ENCODE results near the gene EGFL6. TPM values are rescaled to one million over a fixed set of nuclear protein-coding genes. Genes with fewer than 3 reads are reported as not detected.

Gene EGFL6
- total and polyA plus RNA-seq, 10 of the 15 experiments (the other 5 are each of a cell fraction or from before 2014, with no cell fraction given) = 0.03 TPM; not detected in 9

DNA sequence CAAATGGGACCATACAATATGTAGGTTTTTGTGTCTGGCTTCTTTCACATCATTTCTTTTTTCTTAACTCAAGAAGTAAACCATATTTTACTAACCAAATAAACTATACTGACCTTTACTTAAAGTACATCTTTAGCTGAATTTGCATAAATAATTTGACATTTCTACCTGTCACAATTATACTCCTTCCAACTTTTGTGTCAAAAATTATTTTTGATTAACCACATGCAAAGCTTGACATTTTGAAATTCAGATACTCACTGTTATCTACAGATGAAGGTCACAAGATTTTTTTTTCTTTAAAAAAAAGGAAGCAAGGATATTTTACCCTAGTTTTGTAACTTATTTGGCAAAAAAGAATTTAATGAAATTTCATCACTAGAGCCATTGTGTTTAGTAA is 107.5 kb downstream of the EGFL6 start:
- POLR2A ChIA-PET = interaction anchor here (0.5 to 2.3 kb wide), 5 partner anchors 11 to 51 kb away, joined by 4 to 13 read pairs (median 4); no protein-coding TSS in a partner anchor
- BruUV-seq (replicated peaks) = no TSS peak
- no peak for FAIRE-seq

More for the DNA sequence above, 107.5 kb downstream of the EGFL6 start:
- no peaks in the 10 kb centered on the region for H3K27me3 ChIP-seq (replicated peaks in 1 of 2; ENCODE audit: control insufficient read depth in 2 of 2, insufficient read depth in 2 of 2, low read length in 1 of 2)
- ChIA-PET SMC1A (ENCODE audit: uncharacterized antibody, unreplicated experiment) (interaction anchor here (0.6 to 1.0 kb wide), 7 partner anchors 16 to 718 kb away, joined by 3 to 4 read pairs (median 3); no protein-coding TSS in a partner anchor), CTCF (interaction anchor here (0.9 to 2.0 kb wide), 3 partner anchors 11 to 75 kb away, joined by 3 to 10 read pairs (median 4); no protein-coding TSS in a partner anchor), RAD21 (ENCODE audit: unreplicated experiment) (interaction anchor here (1.2 to 2.4 kb wide), 3 partner anchors 10 to 59 kb away, joined by 3 to 22 read pairs (median 6); partner anchors contain the start of gene RAB9A)
- no peaks in the 10 kb centered on the region for H3K79me2 ChIP-seq (ENCODE audit: control insufficient read depth, insufficient read depth, low read length)
- no peak overlapping the region for H2AFZ ChIP-seq (ENCODE audit: control insufficient read depth, low read depth, low read length)
- TF ChIP-seq KLF5 (IDR thresholded peaks at IDR 0.05; ENCODE audit: partially characterized antibody) = no peak
- TF ChIP-seq EED (IDR thresholded peaks at IDR 0.05; ENCODE audit: low read depth) = no peak
- TF ChIP-seq CTCF (IDR thresholded peaks at IDR 0.05 in 2 of 3, conservative IDR thresholded peaks at IDR 0.05 in 1 of 3; ENCODE audit: control insufficient read depth in 2 of 3, extremely low read depth in 1 of 3, insufficient read depth in 1 of 3, low read depth in 3 of 3, low read length in 3 of 3) = no peak
- TF ChIP-seq, protein P1, sequence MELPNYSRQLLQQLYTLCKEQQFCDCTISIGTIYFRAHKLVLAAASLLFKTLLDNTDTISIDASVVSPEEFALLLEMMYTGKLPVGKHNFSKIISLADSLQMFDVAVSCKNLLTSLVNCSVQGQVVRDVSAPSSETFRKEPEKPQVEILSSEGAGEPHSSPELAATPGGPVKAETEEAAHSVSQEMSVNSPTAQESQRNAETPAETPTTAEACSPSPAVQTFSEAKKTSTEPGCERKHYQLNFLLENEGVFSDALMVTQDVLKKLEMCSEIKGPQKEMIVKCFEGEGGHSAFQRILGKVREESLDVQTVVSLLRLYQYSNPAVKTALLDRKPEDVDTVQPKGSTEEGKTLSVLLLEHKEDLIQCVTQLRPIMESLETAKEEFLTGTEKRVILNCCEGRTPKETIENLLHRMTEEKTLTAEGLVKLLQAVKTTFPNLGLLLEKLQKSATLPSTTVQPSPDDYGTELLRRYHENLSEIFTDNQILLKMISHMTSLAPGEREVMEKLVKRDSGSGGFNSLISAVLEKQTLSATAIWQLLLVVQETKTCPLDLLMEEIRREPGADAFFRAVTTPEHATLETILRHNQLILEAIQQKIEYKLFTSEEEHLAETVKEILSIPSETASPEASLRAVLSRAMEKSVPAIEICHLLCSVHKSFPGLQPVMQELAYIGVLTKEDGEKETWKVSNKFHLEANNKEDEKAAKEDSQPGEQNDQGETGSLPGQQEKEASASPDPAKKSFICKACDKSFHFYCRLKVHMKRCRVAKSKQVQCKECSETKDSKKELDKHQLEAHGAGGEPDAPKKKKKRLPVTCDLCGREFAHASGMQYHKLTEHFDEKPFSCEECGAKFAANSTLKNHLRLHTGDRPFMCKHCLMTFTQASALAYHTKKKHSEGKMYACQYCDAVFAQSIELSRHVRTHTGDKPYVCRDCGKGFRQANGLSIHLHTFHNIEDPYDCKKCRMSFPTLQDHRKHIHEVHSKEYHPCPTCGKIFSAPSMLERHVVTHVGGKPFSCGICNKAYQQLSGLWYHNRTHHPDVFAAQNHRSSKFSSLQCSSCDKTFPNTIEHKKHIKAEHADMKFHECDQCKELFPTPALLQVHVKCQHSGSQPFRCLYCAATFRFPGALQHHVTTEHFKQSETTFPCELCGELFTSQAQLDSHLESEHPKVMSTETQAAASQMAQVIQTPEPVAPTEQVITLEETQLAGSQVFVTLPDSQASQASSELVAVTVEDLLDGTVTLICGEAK (IDR thresholded peaks at IDR 0.05; ENCODE audit: borderline replicate concordance) = no peak
- no peak for TF ChIP-seq ZNF207 (IDR thresholded peaks at IDR 0.05; ENCODE audit: borderline replicate concordance)
- no peak for TF ChIP-seq ASH2L (IDR thresholded peaks at IDR 0.05; ENCODE audit: borderline replicate concordance, low read depth)
- TF ChIP-seq NR2C1 (IDR thresholded peaks at IDR 0.05) = no peak
- TF ChIP-seq, protein P2, sequence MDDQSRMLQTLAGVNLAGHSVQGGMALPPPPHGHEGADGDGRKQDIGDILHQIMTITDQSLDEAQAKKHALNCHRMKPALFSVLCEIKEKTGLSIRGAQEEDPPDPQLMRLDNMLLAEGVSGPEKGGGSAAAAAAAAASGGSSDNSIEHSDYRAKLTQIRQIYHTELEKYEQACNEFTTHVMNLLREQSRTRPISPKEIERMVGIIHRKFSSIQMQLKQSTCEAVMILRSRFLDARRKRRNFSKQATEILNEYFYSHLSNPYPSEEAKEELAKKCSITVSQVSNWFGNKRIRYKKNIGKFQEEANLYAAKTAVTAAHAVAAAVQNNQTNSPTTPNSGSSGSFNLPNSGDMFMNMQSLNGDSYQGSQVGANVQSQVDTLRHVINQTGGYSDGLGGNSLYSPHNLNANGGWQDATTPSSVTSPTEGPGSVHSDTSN (IDR thresholded peaks at IDR 0.05; ENCODE audit: insufficient replicate concordance, low read depth, low read length) = no peak
- TF ChIP-seq ZNF622 (IDR thresholded peaks at IDR 0.05) = no peak
- no peak for TF ChIP-seq NFYA (IDR thresholded peaks at IDR 0.05; ENCODE audit: borderline replicate concordance, low read depth, low read length)
- no peak for TF ChIP-seq SREBF1 (IDR thresholded peaks at IDR 0.05; ENCODE audit: low read length)
- no peaks in the 10 kb centered on the region; the same call in 2 of the 3 replicates for H3K9me3 ChIP-seq (replicated peaks; ENCODE audit: control insufficient read depth, insufficient read depth, low read length)
- no peak overlapping the region for H3K4me2 ChIP-seq (ENCODE audit: control insufficient read depth, insufficient read depth)
- no peak for ATAC-seq
- H3K36me3 ChIP-seq (ENCODE audit: control insufficient read depth in 2 of 2, insufficient read depth in 2 of 2, low read length in 1 of 2) = no peaks in the 10 kb centered on the region
- no peak overlapping the region for H3K27ac ChIP-seq (ENCODE audit: control insufficient read depth, insufficient read depth)
- H3K4me3 ChIP-seq = no peak overlapping the region
- in situ Hi-C loops (cut with MboI) (no loop called here), intact Hi-C loops (cut with micrococcal nuclease; ENCODE audit: unreplicated experiment) (no loop called here)
- H3K9ac ChIP-seq (ENCODE audit: control insufficient read depth, insufficient read depth, low read length) = no peak overlapping the region
- no peaks in the 10 kb centered on the region for H3K4me1 ChIP-seq (ENCODE audit: control insufficient read depth, insufficient read depth, low read length)
- no peak for DNase-seq (ENCODE audit: low read depth, low spot score)
- no peaks in the 10 kb centered on the region for H4K20me1 ChIP-seq (ENCODE audit: control insufficient read depth, insufficient read depth)
